ENCODE results near the gene DDX24.
"Not testable (repeated sequence)": the region's sequence is repeated elsewhere in the genome, so short reads cannot be mapped to it uniquely, and the experiment has no call there.

The DDX24 gene

GRCh38 chr14:94077111-94077821 lies 3.7 kb downstream of the DDX24 start:
- no peak for DNase-seq

DNA sequence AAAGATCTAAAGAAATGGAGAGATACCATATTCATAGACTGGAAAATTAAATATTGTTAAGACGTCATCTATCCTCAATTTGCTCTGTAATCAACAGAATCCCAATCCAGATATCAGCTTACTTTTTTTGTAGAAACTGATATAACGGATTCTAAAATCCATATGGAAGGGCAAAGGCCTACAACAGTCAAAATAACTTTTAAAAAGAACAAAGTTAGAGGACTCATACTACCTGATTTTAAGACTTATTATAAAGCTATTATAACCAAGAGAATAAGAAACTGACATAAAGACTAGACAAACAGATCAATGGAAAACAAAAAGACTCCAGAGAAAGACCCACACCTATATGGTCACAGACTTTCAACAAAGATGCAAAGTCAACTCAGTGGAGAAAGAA lies 6.0 kb downstream of the DDX24 start:
- DNase-seq = no peak

DNA sequence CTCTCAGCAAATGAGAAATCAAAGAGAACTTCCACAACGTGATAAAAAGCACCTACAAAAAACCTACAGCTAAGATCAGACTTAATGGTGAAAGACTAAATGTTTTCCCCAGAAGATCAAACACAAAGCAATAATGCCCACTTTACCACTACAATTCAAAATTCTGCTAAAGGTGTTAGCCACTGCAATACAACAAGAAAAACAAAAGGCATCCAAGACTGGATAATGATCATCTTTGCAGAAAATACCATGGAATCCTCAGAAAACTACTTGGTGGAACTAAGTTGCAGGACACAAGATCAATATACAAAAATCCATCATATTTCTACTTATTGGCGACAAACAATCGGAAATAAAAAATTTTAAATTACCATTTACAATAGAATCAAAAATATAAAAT lies 6.5 kb downstream of the DDX24 start:
- no peak for DNase-seq

DNA sequence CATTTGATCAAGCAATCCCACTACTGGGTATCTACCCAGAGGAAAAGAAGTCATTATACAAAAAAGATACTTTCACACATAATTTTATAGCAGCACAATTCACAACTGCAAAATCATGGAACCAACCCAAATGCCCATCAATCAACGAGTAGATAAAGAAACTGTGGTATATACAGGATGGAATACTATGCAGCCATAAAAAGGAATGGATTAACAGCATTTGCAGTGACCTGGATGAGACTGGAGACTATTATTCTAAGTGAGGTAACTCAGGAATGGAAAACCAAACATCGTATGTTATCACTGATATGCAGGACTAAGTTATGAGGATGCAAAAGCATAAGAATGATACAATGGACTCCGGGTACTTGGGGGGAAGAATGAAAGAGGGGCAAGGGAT lies 8.9 kb downstream of the DDX24 start:
- DNase-seq = not testable (repeated sequence)

DNA sequence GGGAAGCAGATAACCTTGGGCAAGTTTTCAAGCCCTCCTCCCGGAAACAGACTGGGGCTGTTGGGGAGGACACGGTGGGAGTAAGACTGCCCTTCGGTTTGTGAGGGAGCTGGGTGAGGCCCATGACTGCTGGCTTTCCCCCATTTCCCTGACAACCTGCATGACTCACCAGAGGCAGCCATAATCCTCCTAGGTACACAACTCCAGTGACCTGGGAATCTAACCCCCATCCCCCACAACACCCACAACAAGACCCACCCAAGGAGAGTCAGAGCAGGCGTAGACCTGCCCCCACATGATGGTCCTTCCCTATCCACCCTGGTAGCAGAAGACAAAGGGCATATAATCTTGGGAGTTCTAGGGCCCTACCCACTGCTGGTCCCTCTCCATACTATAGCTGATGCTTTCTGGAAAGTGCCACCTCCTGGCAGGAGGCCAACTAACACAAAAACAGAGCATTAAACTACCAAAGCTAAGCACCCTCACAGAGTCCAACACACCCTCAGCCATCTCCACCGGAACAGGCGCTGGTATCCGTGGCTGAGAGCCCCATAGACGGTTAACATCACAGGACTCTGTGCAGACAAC lies 14.8 kb downstream of the DDX24 start:
- DNase-seq = no peak

- no peak for DNase-seq
Measured at GRCh38 chr14:94062344-94062940, 18.6 kb downstream of the DDX24 start.

GRCh38 chr14:94059998-94060397 lies 21.0 kb downstream of the DDX24 start:
- no peak for DNase-seq

- no peak for DNase-seq
Measured at GRCh38 chr14:94058674-94059138, 22.3 kb downstream of the DDX24 start.

DNA sequence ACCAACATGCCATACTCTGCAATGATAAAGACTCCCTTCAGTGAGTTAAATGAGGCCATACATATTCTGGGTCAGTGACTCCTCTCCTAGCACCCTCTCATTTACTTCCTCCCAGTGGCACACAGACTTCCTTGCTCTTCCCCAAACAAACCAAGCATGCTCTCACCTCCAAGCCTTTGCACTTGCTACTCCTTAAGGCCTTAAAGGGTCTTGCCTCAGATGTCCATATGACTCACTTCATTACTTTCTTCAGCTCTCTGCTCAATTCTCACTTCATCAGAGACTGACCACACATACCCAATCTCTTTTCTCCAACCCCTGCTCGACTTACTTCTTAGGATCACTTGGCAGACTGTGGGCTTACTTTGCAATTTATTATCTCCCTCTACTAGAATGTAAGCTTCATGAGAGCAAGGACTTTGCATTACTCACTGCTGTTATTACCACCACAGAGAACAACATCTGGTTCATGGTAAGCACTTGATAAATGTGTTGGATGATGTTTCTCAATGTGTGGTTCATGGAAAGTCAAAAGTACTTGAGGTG lies 22.8 kb downstream of the DDX24 start:
- no peak for DNase-seq

GRCh38 chr14:94056579-94057308 lies 24.3 kb downstream of the DDX24 start:
- no peak for DNase-seq

- DNase-seq = no peak
Measured at GRCh38 chr14:94054936-94055335, 26.1 kb downstream of the DDX24 start.

DNA sequence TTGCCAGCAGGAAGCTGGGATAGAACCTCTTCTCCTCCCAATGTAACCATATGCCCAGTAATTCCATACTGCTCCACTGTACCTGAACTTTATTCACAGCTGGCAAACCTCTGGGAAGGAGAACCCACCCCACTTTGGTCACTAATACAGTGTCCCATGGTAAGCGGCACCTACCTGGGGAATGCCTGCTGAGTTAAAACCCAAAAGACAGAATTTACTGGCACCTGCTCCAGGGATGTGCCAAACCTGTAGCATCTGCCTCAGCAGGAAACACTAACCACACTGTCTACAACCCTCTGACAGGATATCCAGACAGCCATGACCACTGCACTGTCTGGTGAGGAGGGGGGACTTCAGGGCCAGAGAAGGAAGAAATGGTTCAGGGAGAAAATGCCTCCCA lies 26.6 kb downstream of the DDX24 start:
- no peak for DNase-seq

- DNase-seq = no peak
Measured at GRCh38 chr14:94052662-94053061, 28.3 kb downstream of the DDX24 start.

GRCh38 chr14:94052199-94052598 lies 28.8 kb downstream of the DDX24 start:
- DNase-seq = no peak

DNA sequence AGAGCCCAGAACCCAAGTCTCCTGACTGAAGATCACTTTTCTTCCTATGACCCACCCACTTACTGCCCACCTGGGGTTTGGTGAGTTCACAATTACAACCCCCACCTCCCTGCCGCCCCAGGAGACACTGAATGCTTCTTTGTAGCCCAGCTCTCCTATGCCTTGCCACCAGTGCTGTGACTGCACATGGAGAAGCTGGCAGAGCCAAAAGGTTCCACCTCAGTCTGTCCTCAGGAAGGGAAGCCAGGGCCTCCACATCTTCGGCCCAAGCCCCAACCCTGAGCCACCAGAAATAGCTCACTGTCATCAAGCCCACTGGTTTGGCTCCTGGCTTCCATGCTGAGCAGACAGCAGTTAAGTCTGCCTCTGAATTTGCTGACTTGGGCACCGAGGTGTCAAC lies 29.2 kb downstream of the DDX24 start:
- DNase-seq = no peak

DNA sequence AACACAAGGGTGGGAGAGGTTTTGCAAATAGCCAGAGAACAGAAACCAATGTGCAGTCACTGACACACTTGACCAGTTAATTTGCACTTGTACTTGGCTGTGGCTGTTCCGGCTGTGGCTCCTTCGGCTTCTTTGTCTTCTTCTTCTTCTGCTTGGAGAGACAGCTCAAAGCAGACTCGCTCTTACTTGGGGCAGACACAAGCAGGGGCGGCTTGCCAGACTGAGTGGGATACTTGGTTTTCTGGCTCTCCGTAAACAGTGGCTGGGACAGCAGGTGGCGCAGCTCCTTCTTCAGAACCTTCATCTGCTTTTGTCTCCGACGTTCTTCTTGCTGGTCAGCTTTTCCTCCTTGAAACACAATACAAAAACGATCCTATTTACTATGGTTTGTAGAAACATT lies 29.9 kb downstream of the DDX24 start:
- no peak for DNase-seq

GRCh38 chr14:94050231-94050880 lies 30.6 kb downstream of the DDX24 start:
- no peak for DNase-seq

DNA sequence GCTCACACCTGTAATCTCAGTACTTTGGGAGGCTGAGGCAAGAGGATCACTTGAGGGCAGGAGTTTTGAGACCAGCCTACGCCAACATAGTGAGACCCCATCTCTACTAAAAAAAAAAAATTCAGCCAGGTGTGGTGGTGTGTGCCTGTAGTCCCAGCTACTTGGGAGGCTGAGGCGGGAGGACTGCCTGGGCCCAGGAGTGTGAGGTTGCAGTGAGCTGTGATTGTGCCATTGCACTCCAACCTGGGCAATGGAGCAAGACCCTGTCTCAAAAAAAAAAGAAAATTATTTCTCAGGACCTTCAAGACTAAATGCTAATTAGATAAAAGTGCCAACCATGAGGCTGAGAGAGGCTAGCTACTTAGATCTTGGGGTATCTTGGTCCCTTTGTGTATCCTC lies 31.4 kb downstream of the DDX24 start:
- no peak for DNase-seq

- DNase-seq = no peak
Measured at GRCh38 chr14:94048691-94049624, 32.0 kb downstream of the DDX24 start.

DNA sequence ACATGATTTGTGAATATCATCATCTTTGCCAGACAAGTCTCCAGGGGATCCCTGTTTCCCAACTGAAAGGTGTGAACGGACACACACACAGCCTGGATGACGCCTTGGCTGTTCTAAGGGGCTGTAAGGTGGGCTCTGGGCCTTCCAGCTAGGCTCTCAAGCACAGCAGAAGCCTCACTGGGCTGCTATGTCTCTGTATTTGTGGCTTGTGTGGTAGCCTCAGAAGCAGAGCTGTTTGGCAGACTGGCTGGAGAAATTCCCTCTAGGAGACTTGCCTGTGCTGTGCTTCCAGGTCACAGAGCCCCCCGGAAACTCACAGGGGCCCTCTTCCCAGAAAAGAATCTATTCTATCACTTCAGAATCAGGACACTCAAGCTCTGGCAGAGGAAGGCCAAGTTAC lies 33.4 kb downstream of the DDX24 start:
- no peak for DNase-seq

GRCh38 chr14:94046696-94047250 lies 34.2 kb downstream of the DDX24 start:
- DNase-seq = no peak
